Measurements from ENCODE around the gene AIDA.

Gene AIDA

DNA sequence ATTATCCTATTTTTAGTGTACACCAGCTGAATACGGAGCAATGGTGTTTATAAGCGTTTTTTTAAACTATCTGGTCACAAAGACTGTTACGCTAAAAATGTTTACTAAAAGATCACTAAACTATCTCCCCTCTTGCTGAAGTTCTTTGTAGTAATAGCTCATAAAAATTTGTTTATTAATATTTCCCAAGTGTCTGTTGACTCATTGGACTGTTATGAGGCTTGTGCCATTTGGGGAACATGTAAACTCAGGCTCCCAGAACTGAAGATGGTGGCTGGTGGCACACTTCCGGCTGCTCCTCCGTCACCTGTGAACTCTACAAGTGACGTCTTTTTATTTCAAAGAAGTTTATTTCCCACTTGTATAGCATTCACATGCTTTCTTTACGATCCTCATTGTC lies 46.3 kb downstream of the AIDA start:
- H3K9ac ChIP-seq (ENCODE audit: low read length) = no peak overlapping the region
- no peaks in the 10 kb centered on the region for H3K27me3 ChIP-seq (ENCODE audit: insufficient read depth, low read length)
- no peak overlapping the region for H2AFZ ChIP-seq (ENCODE audit: low read length)
- H3K9me3 ChIP-seq (ENCODE audit: low read length) = no peaks in the 10 kb centered on the region
- no peaks in the 10 kb centered on the region for H3F3A ChIP-seq (ENCODE audit: insufficient read depth, low read length)
- H4K20me1 ChIP-seq (ENCODE audit: insufficient read depth, low read length) = no peaks in the 10 kb centered on the region
- no peaks in the 10 kb centered on the region for H3K9me2 ChIP-seq (ENCODE audit: low read depth, low read length)
- H3K4me3 ChIP-seq (ENCODE audit: low read depth, low read length, poor library complexity, severe bottlenecking) = no peak overlapping the region
- H3K79me2 ChIP-seq (ENCODE audit: insufficient read depth, low read length) = no peaks in the 10 kb centered on the region
- H3K4me2 ChIP-seq (ENCODE audit: low read length) = no peak overlapping the region
- peaks cover 75% of the 10 kb centered on the region for H3K36me3 ChIP-seq (ENCODE audit: insufficient read depth, low read length)
- no peak overlapping the region for H3K27ac ChIP-seq (ENCODE audit: low read depth, low read length, poor library complexity, severe bottlenecking)
- no peaks in the 10 kb centered on the region for H3K4me1 ChIP-seq (ENCODE audit: insufficient read depth, low read length, severe bottlenecking)
- TF ChIP-seq EZH2 (IDR thresholded peaks at IDR 0.05; ENCODE audit: borderline replicate concordance, low read length) = no peak
- TF ChIP-seq, protein P1, sequence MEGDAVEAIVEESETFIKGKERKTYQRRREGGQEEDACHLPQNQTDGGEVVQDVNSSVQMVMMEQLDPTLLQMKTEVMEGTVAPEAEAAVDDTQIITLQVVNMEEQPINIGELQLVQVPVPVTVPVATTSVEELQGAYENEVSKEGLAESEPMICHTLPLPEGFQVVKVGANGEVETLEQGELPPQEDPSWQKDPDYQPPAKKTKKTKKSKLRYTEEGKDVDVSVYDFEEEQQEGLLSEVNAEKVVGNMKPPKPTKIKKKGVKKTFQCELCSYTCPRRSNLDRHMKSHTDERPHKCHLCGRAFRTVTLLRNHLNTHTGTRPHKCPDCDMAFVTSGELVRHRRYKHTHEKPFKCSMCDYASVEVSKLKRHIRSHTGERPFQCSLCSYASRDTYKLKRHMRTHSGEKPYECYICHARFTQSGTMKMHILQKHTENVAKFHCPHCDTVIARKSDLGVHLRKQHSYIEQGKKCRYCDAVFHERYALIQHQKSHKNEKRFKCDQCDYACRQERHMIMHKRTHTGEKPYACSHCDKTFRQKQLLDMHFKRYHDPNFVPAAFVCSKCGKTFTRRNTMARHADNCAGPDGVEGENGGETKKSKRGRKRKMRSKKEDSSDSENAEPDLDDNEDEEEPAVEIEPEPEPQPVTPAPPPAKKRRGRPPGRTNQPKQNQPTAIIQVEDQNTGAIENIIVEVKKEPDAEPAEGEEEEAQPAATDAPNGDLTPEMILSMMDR (IDR thresholded peaks at IDR 0.05; ENCODE audit: low read length) = no peak

- H2AFZ ChIP-seq (ENCODE audit: low read length) = no peak overlapping the region
- H3K9ac ChIP-seq (ENCODE audit: low read length) = no peak overlapping the region
- no peaks in the 10 kb centered on the region for H3K9me2 ChIP-seq (ENCODE audit: low read depth, low read length)
- H3K4me3 ChIP-seq (ENCODE audit: low read depth, low read length, poor library complexity, severe bottlenecking) = no peak overlapping the region
- no peaks in the 10 kb centered on the region for H3F3A ChIP-seq (ENCODE audit: insufficient read depth, low read length)
- H3K27me3 ChIP-seq (ENCODE audit: insufficient read depth, low read length) = no peaks in the 10 kb centered on the region
- H3K4me2 ChIP-seq (ENCODE audit: low read length) = no peak overlapping the region
- H4K20me1 ChIP-seq (ENCODE audit: insufficient read depth, low read length) = no peaks in the 10 kb centered on the region
- peaks cover 93% of the 10 kb centered on the region for H3K36me3 ChIP-seq (ENCODE audit: insufficient read depth, low read length)
- H3K79me2 ChIP-seq (ENCODE audit: insufficient read depth, low read length) = no peaks in the 10 kb centered on the region
- H3K4me1 ChIP-seq (ENCODE audit: insufficient read depth, low read length, severe bottlenecking) = no peaks in the 10 kb centered on the region
- TF ChIP-seq, protein P1 (IDR thresholded peaks at IDR 0.05; ENCODE audit: low read length) = no peak
- no peak for TF ChIP-seq EZH2 (IDR thresholded peaks at IDR 0.05; ENCODE audit: borderline replicate concordance, low read length)
- no peak overlapping the region for H3K27ac ChIP-seq (ENCODE audit: low read depth, low read length, poor library complexity, severe bottlenecking)
- H3K9me3 ChIP-seq (ENCODE audit: low read length) = no peaks in the 10 kb centered on the region
These were observed 48.8 kb downstream of the AIDA start for GRCh38 chr1:222663431-222663934.

DNA sequence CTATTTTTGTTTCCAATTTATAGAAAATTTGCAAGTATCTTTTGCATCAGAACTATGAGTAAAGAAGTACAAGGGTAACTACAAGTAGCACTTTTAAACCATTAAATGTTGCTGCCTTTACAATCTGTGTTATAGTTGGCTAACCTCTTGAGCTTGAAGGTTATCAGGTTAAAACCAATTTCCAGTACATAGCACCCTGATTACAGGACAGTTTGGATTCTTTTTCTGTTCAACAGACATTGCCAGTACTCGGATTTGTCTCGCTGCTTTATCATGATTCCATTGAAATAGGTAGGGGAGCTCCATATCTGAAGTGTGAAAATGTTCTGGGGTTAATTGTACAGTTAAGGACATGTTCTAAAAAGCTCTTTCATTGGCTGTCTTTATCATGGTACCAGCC lies 54.4 kb downstream of the AIDA start:
- Histone ChIP-seq H3K79me2 (ENCODE audit: insufficient read depth, low read length) (no peaks in the 10 kb centered on the region), H3K4me1 (ENCODE audit: insufficient read depth, low read length, severe bottlenecking) (peaks cover 16% of the 10 kb centered on the region), H4K20me1 (ENCODE audit: insufficient read depth, low read length) (no peaks in the 10 kb centered on the region), H3K9ac (ENCODE audit: low read length) (no peak overlapping the region), H3K27me3 (ENCODE audit: insufficient read depth, low read length) (no peaks in the 10 kb centered on the region), H3K9me2 (ENCODE audit: low read depth, low read length) (no peaks in the 10 kb centered on the region), H3K9me3 (ENCODE audit: low read length) (no peaks in the 10 kb centered on the region), H3K4me3 (ENCODE audit: low read depth, low read length, poor library complexity, severe bottlenecking) (no peak overlapping the region), H3F3A (ENCODE audit: insufficient read depth, low read length) (no peaks in the 10 kb centered on the region), H2AFZ (ENCODE audit: low read length) (no peak overlapping the region), H3K27ac (ENCODE audit: low read depth, low read length, poor library complexity, severe bottlenecking) (no peak overlapping the region), H3K4me2 (ENCODE audit: low read length) (no peak overlapping the region), H3K36me3 (ENCODE audit: insufficient read depth, low read length) (peaks cover 98% of the 10 kb centered on the region)
- TF ChIP-seq, protein P1 (IDR thresholded peaks at IDR 0.05; ENCODE audit: low read length) = no peak
- TF ChIP-seq EZH2 (IDR thresholded peaks at IDR 0.05; ENCODE audit: borderline replicate concordance, low read length) = no peak

Data from OCI-LY1 (cell line).